GM21447 (cell line): ENCODE measurements around the gene TMEM161B.
"Not testable (repeated sequence)": the region's sequence is repeated elsewhere in the genome, so short reads cannot be mapped to it uniquely, and the experiment has no call there.

Source experiments
- ATAC-seq: cut with Tn5 transposase; IDR thresholded peaks from one replicate; pipeline ENCODE4 v1.9.1; 2021; ENCODE audit not compliant: unreplicated experiment

TMEM161B gene

DNA sequence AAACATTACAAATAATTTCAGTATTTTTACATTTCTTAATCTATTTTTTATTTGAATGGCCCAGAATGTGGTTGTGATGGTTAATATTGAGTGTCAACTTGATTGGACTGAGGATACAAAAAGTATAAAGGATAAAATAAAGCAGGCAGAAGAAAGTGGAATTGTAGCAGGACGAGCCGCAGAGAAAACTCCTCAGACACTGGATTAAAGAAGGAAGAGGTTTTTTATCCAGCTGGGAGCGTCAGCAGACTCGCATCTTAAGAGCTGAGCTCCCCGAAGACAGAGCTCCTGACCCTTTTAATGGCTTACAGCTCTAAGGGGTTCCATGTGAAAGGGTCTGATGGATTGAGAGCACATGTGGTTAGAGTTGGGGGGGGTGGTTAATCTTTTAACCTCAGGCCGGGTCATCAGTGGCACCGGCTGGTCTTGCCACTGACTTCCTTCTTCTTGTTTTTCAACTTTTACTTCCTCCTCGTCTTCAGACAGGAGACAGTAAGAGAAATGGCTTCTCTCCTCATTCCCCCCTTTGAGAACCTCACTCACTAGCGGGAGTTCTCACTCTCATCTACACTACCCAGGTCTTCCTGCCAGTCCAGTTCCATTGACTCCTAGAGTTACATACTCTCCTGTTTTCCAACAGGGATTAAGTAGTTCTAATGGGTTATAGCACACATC, 80.0 kb downstream of the TMEM161B start:
- ATAC-seq, result no peak

GRCh38 chr5:88183255-88183654, 85.4 kb downstream of the TMEM161B start:
- no peak for ATAC-seq

DNA sequence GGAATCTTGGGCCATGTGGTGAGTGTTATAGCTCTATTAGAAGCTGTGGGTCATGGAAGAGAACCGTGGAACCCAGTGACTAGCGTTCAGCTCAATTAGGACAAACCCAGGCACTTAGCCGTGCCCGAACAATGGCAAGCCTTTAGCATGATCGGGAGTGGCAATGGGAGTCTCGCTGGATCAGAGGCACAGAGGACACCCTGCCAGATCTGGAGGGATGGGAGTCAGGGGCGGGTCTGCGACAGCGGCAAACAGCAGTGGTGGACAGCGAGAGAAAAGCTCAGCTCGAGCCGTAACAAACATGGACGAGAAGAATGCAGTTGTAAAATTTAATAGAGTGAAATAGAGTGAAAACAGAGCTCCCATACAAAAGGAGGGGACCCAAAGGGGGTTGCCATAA, 91.2 kb downstream of the TMEM161B start:
- ATAC-seq, result not testable (repeated sequence)

- ATAC-seq, result no peak
Measured at GRCh38 chr5:88172847-88173758, 95.5 kb downstream of the TMEM161B start.

GRCh38 chr5:88159591-88159990, 109.1 kb downstream of the TMEM161B start:
- ATAC-seq, result no peak

GRCh38 chr5:88158056-88158455, 110.6 kb downstream of the TMEM161B start:
- no peak for ATAC-seq

GRCh38 chr5:88154891-88155290, 113.8 kb downstream of the TMEM161B start:
- ATAC-seq, result no peak

DNA sequence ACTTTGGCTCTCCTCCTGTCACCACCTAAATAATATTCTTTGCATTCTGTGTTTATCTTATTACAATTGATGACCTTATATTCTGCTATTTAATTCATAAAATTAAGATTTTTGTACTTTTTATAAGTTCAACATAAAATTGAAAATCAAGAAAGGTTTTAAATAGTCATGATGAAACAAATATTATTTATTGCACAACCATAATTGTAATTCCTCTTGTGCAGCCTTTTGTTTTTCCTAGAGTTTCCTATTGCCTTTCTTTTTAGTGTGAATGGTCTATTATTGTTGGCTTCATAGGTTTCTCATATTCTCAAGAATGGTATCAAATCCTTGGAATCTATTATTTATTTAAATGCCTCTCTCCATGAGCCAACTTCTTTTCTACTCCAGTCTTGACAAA, 117.9 kb downstream of the TMEM161B start:
- ATAC-seq, result no peak

DNA sequence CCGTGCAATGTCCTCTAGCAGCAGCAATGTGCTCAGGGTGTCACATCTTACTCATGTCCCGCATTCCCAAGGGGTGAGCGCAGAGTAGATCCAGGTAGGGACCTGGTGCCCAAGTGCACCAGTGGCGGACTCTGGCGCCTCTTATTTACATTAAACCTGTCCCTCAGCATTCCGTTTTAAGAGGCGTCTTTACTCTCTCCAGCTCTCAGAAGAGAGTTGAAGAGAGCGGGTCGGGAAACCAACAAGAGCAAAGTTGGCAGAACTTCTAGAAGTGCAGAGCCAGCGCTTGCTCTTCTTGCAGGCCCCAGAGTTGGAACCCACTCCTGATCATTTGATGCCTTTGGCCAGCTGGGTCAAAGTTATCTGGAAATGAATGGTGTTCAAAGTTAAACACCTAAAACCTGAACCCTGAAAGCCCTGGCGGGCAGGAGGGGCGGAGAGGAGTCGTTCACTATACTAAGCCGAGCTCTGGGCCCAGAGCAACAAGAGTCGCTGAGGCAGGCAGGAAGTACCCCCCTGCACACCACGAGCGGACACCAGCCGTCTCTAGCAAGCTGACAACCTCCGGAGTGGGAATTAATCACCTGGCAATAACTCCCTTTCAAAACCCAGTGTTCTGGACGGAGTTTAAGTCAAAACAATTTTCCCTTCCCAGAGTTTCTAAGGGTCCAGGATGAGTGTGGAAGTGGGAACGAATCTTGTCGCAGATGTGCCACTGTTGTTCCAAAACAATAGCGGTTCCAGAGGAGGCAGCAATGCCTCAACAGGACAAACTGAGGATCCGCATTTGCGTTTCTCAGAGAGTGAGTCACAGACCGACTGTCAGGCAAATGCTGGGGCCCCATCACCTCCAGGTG, 122.8 kb downstream of the TMEM161B start:
- ATAC-seq, result no peak

- ATAC-seq, result no peak
Measured at GRCh38 chr5:88145221-88145610, 123.4 kb downstream of the TMEM161B start.
